SK-N-SH treated with all-trans-retinoic acid at 6 μM for 48 hours (cell line): Measurements from ENCODE around the gene CIC.

Experiments used
- ATAC-seq: fragments of 200-7000 bp; cut with Tn5 transposase; 3 replicates; pipeline ENCODE4 v1.9.1; 2020; ENCODE audit warnings: mild to moderate bottlenecking, moderate library complexity
- ARNTL ChIP-seq: fragments of 450-650 bp; formaldehyde crosslinking; IDR thresholded peaks from 2 replicates; pipeline ENCODE4 v1.5.0; 2020; ENCODE audit warnings: low read depth, mild to moderate bottlenecking, moderate library complexity, borderline replicate concordance
- BACH2 ChIP-seq: fragments of 250-450 bp; sonication (Bioruptor Pico); IDR thresholded peaks from 2 replicates; pipeline ENCODE4 v1.9.0; 2021; ENCODE audit warnings: mild to moderate bottlenecking, borderline replicate concordance
- CREB5 ChIP-seq: fragments of 250-450 bp; sonication (Bioruptor Pico); IDR thresholded peaks from 2 replicates; pipeline ENCODE4 v1.5.1; 2020; ENCODE audit warnings: low read depth, mild to moderate bottlenecking, moderate library complexity
- CSDC2 ChIP-seq: fragments of 250-450 bp; sonication (Bioruptor Pico); IDR thresholded peaks from 2 replicates; pipeline ENCODE4 v1.5.0; 2020; ENCODE audit warnings: mild to moderate bottlenecking, moderate library complexity
- CSRNP3 ChIP-seq: fragments of 250-450 bp; sonication (Bioruptor Pico); IDR thresholded peaks from 2 replicates; pipeline ENCODE4 v1.5.1; 2021; ENCODE audit warnings: mild to moderate bottlenecking, moderate library complexity
- GLIS3 ChIP-seq: fragments of 250-450 bp; sonication (Bioruptor Pico); IDR thresholded peaks from 2 replicates; pipeline ENCODE4 v1.5.0; 2020; ENCODE audit warnings: mild to moderate bottlenecking, moderate library complexity
- ISL1 ChIP-seq: fragments of 250-450 bp; sonication (Bioruptor Pico); IDR thresholded peaks from 2 replicates; pipeline ENCODE4 v2.1.2; 2022; ENCODE audit warnings: mild to moderate bottlenecking, moderate library complexity
- OSR1 ChIP-seq: fragments of 250-450 bp; sonication (Bioruptor Pico); IDR thresholded peaks from 2 replicates; pipeline ENCODE4 v1.8.0; 2022; ENCODE audit warnings: moderate library complexity, mild to moderate bottlenecking, inconsistent platforms
- PPARA ChIP-seq: fragments of 250-450 bp; sonication (Bioruptor Pico); IDR thresholded peaks from 2 replicates; pipeline ENCODE4 v1.5.0; 2020; ENCODE audit warnings: mild to moderate bottlenecking, borderline replicate concordance
- TCF4 ChIP-seq: fragments of 250-450 bp; sonication (Bioruptor Pico); IDR thresholded peaks from 2 replicates; pipeline ENCODE4 v1.8.0; 2021; ENCODE audit warnings: mild to moderate bottlenecking, moderate library complexity, borderline replicate concordance
- TOX ChIP-seq: fragments of 250-450 bp; sonication (Bioruptor Pico); IDR thresholded peaks from 2 replicates; pipeline ENCODE4 v1.8.0; 2021; ENCODE audit warnings: mild to moderate bottlenecking, moderate library complexity, borderline replicate concordance
- ZFP3 ChIP-seq: fragments of 250-450 bp; sonication (Bioruptor Pico); IDR thresholded peaks from 2 replicates; pipeline ENCODE4 v1.5.0; 2020; ENCODE audit warnings: mild to moderate bottlenecking, moderate library complexity
- ZNF565 ChIP-seq: fragments of 450-650 bp; formaldehyde crosslinking; conservative IDR thresholded peaks from 2 replicates; pipeline ENCODE4 v1.5.0; 2020; ENCODE audit warnings: low read depth, mild to moderate bottlenecking, moderate library complexity
- ZNF70 ChIP-seq: fragments of 450-650 bp; formaldehyde crosslinking; IDR thresholded peaks from 2 replicates; pipeline ENCODE4 v1.5.0; 2020; ENCODE audit warnings: mild to moderate bottlenecking, moderate library complexity
- ZNF8 ChIP-seq: fragments of 450-650 bp; formaldehyde crosslinking; IDR thresholded peaks from 2 replicates; pipeline ENCODE4 v1.5.0; 2020; ENCODE audit warnings: mild to moderate bottlenecking, moderate library complexity
- TF ChIP-seq, protein P1 (sequence below): fragments of 250-450 bp; sonication (Bioruptor Pico); IDR thresholded peaks from 2 replicates; pipeline ENCODE4 v1.8.0; 2021; ENCODE audit warnings: low read depth, mild to moderate bottlenecking, moderate library complexity, borderline replicate concordance
- TF ChIP-seq, protein P2 (sequence below): fragments of 250-450 bp; sonication (Bioruptor Pico); IDR thresholded peaks from 2 replicates; pipeline ENCODE4 v1.8.0; 2020; ENCODE audit warnings: mild to moderate bottlenecking, moderate library complexity, borderline replicate concordance

The CIC gene

GRCh38 chr19:42317535-42317934, 48.5 kb downstream of the CIC start:
- ATAC-seq = no peak
- no peak for TF ChIP-seq OSR1 (CRISPR knock-in tag)
- no peak for TF ChIP-seq CREB5 (CRISPR knock-in tag)
- TF ChIP-seq ZNF70 (CRISPR knock-in tag) = no peak
- TF ChIP-seq ZFP3 (CRISPR knock-in tag) = no peak
- no peak for TF ChIP-seq BACH2
- no peak for TF ChIP-seq PPARA (CRISPR knock-in tag)
- no peak for TF ChIP-seq CSRNP3 (CRISPR knock-in tag)
- TF ChIP-seq, protein P1, sequence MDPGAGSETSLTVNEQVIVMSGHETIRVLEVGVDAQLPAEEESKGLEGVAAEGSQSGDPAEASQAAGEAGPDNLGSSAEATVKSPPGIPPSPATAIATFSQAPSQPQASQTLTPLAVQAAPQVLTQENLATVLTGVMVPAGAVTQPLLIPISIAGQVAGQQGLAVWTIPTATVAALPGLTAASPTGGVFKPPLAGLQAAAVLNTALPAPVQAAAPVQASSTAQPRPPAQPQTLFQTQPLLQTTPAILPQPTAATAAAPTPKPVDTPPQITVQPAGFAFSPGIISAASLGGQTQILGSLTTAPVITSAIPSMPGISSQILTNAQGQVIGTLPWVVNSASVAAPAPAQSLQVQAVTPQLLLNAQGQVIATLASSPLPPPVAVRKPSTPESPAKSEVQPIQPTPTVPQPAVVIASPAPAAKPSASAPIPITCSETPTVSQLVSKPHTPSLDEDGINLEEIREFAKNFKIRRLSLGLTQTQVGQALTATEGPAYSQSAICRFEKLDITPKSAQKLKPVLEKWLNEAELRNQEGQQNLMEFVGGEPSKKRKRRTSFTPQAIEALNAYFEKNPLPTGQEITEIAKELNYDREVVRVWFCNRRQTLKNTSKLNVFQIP (CRISPR knock-in tag) = no peak

GRCh38 chr19:42322305-42322704, 53.3 kb downstream of the CIC start:
- no peak for TF ChIP-seq TOX
- TF ChIP-seq ZNF70 (CRISPR knock-in tag) = no peak
- TF ChIP-seq TCF4 = no peak
- no peak for TF ChIP-seq CSRNP3 (CRISPR knock-in tag)
- no peak for TF ChIP-seq ZNF8 (CRISPR knock-in tag)
- ATAC-seq = no peak

DNA sequence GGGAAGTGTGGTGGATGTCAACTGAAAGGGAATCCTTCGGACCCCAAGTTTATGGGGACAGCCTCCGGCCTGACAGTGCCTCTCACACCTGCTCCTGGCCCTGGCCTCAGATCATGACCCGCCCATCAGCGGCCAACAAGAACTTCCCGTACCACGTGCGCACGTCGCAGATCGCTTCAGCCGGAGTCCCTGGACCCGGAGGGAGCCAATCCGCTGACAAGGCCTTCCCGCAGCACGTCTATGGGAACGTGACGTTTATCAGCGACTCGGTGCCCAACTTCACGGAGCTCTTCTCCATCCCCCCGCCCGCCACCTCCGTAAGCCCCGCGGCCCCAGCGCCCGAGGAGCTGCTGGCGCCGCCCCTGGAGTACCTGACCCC, 54.4 kb downstream of the CIC start:
- no peak for TF ChIP-seq ZNF565 (CRISPR knock-in tag)
- no peak for TF ChIP-seq CREB5 (CRISPR knock-in tag)

DNA sequence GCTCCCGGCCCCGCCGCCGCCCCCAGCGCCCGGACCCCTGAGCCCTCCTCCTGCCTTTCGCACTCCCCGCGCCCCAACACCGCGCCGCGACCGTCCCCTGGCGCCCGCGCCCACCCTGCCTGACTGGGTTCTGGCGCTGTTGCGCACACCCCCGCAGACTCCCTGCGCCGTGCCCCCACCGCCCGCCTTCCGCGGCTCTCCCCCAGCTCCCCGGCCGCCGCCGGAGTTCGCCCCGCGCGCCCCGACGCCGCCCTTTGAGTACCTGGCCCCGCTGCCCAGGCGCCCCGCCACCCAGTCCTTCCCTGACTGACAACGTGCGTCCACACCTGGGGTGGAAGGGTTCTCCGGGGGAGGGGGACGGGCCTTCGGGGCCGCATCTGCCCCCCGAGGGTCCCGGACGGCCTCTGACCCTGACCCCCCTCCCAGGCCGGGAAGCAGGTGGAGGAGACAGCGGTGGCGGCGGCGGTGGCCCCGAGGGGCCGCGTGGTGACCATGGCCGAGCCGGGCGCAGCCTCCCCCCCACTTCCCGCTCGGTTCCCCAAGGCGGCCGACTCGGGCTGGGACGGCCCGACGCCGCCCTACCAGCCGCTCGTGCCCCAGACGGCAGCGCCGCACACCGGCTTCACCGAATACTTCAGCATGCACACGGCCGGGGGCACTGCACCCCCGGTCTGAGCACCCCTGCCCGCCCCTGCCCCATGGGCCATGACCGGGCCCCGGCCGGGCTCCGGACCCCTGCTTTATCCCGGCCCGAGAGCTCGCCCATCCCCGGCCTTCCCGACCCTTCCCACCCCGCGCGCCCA, 55.0 kb downstream of the CIC start:
- ATAC-seq = no peak
- no peak for TF ChIP-seq CSDC2 (CRISPR knock-in tag)
- no peak for TF ChIP-seq ARNTL
- TF ChIP-seq, protein P2, sequence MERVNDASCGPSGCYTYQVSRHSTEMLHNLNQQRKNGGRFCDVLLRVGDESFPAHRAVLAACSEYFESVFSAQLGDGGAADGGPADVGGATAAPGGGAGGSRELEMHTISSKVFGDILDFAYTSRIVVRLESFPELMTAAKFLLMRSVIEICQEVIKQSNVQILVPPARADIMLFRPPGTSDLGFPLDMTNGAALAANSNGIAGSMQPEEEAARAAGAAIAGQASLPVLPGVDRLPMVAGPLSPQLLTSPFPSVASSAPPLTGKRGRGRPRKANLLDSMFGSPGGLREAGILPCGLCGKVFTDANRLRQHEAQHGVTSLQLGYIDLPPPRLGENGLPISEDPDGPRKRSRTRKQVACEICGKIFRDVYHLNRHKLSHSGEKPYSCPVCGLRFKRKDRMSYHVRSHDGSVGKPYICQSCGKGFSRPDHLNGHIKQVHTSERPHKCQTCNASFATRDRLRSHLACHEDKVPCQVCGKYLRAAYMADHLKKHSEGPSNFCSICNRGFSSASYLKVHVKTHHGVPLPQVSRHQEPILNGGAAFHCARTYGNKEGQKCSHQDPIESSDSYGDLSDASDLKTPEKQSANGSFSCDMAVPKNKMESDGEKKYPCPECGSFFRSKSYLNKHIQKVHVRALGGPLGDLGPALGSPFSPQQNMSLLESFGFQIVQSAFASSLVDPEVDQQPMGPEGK (CRISPR knock-in tag) = no peak
- no peak for TF ChIP-seq OSR1 (CRISPR knock-in tag)
- no peak for TF ChIP-seq GLIS3 (CRISPR knock-in tag)
- TF ChIP-seq ISL1 (CRISPR knock-in tag) = no peak
- no peak for TF ChIP-seq TOX
- no peak for TF ChIP-seq CREB5 (CRISPR knock-in tag)

More for the DNA sequence above, 54.4 kb downstream of the CIC start:
- no peak for ATAC-seq
